B cell (primary cell): Measurements from ENCODE around the gene THY1. TPM values are rescaled to one million over a fixed set of nuclear protein-coding genes. Genes with fewer than 3 reads are reported as not detected.

Experiments
- ATAC-seq: fragments of 200-7000 bp; cut with Tn5 transposase; one replicate; pipeline ENCODE4 v1.10.0; 2021; ENCODE audit warnings: low read depth, mild to moderate bottlenecking, moderate number of reproducible peaks, moderate library complexity
- CTCF ChIA-PET: fragments of 350-600 bp; sonication (Branson Sonifier 250); formaldehyde crosslinking; loops from one replicate; lab custom pipeline; 2021; ENCODE audit warnings: antibody characterized with exemption, inconsistent platforms; lab: Charles Lee
- POLR2A ChIA-PET: fragments of 350-600 bp; sonication (Branson Sonifier 250); formaldehyde crosslinking; loops from one replicate; lab custom pipeline; 2021; ENCODE audit warnings: antibody characterized with exemption; lab: Charles Lee
- DNase-seq: peaks from one replicate; pipeline ENCODE4 v3.0.0; 2013
- H2AFZ ChIP-seq: 2 replicates; pipeline ENCODE4 v1.6.1; 2012; ENCODE audit warnings: mild to moderate bottlenecking, low read depth, low read length; ENCODE audit not compliant: insufficient read depth, poor library complexity, severe bottlenecking
- H3K27ac ChIP-seq, 2 donors: 1 replicate in 1 of 2; 2 replicates in 1 of 2; pipeline ENCODE4 v1.5.1; 2012 to 2013; ENCODE audit warnings: low read length in 2 of 2, mild to moderate bottlenecking in 2 of 2, moderate library complexity in 1 of 2
- H3K27me3 ChIP-seq, 4 experiments: fragments of 200-600 bp in 1 of 4; sonication (generic) in 1 of 4; replicated peaks in 1 of 4; 1 replicate in 2 of 4; 2 replicates in 2 of 4; pipeline versions ENCODE4 v1.6.1 to v1.7.0; 2013 to 2016; ENCODE audit warnings: low read length in 3 of 4, mild to moderate bottlenecking in 2 of 4, mixed read lengths in 1 of 4, moderate library complexity in 1 of 4; ENCODE audit not compliant: insufficient read depth in 4 of 4, control insufficient read depth in 3 of 4; ENCODE audit errors: control extremely low read depth in 1 of 4
- H3K36me3 ChIP-seq, 2 experiments: replicated peaks in 1 of 2; 1 replicate in 1 of 2; 2 replicates in 1 of 2; pipeline versions ENCODE4 v1.6.1 to v1.7.1; 2013; ENCODE audit warnings: low read length in 1 of 2; ENCODE audit not compliant: insufficient read depth in 2 of 2, control insufficient read depth in 1 of 2; ENCODE audit errors: control extremely low read depth in 1 of 2, extremely low read depth in 1 of 2
- H3K4me1 ChIP-seq, 2 donors: fragments of 200-600 bp in 1 of 2; sonication (generic) in 1 of 2; 1 replicate in 1 of 2; 2 replicates in 1 of 2; pipeline versions ENCODE4 v1.5.1 to v1.6.1; 2013 to 2017; ENCODE audit warnings: low read length in 2 of 2; ENCODE audit not compliant: control insufficient read depth in 2 of 2, insufficient read depth in 2 of 2
- H3K4me2 ChIP-seq: replicated peaks from 2 replicates; pipeline ENCODE3; 2012; ENCODE audit warnings: mild to moderate bottlenecking, low read depth, low read length; ENCODE audit not compliant: poor library complexity, severe bottlenecking
- H3K4me3 ChIP-seq, 5 experiments: fragments of 200-600 bp in 1 of 5; sonication (generic) in 1 of 5; 1 replicate in 3 of 5; 2 replicates in 2 of 5; pipeline versions ENCODE4 v1.5.1 to v1.7.0; 2011 to 2016; ENCODE audit warnings: low read length in 4 of 5, mild to moderate bottlenecking in 4 of 5, low read depth in 2 of 5, control low read depth in 1 of 5, moderate library complexity in 1 of 5; ENCODE audit not compliant: insufficient read depth in 1 of 5; ENCODE audit errors: control extremely low read depth in 1 of 5, extremely low read depth in 1 of 5
- H3K79me2 ChIP-seq: fragments of 200-600 bp; sonication (generic); one replicate; pipeline ENCODE4 v1.6.0; 2016; ENCODE audit warnings: low read length; ENCODE audit not compliant: control insufficient read depth, insufficient read depth
- H3K9ac ChIP-seq: fragments of 200-600 bp; sonication (generic); 2 replicates; pipeline ENCODE4 v1.6.1; 2017; ENCODE audit warnings: mild to moderate bottlenecking, low read length, moderate library complexity
- H3K9me3 ChIP-seq, 3 donors: one replicate each; pipeline versions ENCODE4 v1.6.1 to v1.7.1; 2013; ENCODE audit warnings: low read length in 2 of 3; ENCODE audit not compliant: control insufficient read depth in 2 of 3, insufficient read depth in 1 of 3; ENCODE audit errors: control extremely low read depth in 1 of 3
- H4K20me1 ChIP-seq: 2 replicates; pipeline ENCODE4 v1.6.0; 2012; ENCODE audit warnings: mild to moderate bottlenecking, low read length; ENCODE audit not compliant: insufficient read depth, control insufficient read depth, poor library complexity, severe bottlenecking
- H3K27ac Mint-ChIP-seq: one replicate; pipeline ENCODE4 v1.8.0; 2021; ENCODE audit warnings: mixed read lengths
- H3K27me3 Mint-ChIP-seq: one replicate; pipeline ENCODE4 v1.8.0; 2021; ENCODE audit warnings: mixed read lengths
- H3K4me1 Mint-ChIP-seq: one replicate; pipeline ENCODE4 v1.8.0; 2021; ENCODE audit warnings: mixed read lengths
- H3K4me3 Mint-ChIP-seq: one replicate; pipeline ENCODE4 v1.8.0; 2021; ENCODE audit warnings: mixed read lengths
- H3K9me3 Mint-ChIP-seq: one replicate; pipeline ENCODE4 v1.8.0; 2022; ENCODE audit warnings: mixed read lengths; ENCODE audit not compliant: insufficient read depth
- EZH2 ChIP-seq: IDR thresholded peaks from 2 replicates; pipeline ENCODE4 v1.6.1; 2012; ENCODE audit warnings: borderline replicate concordance, low read depth, mild to moderate bottlenecking, moderate library complexity, low read length; ENCODE audit not compliant: insufficient read depth, poor library complexity, severe bottlenecking
- WGBS: methylation state at CpG from one replicate; pipeline ENCODE4 v1.1.5; 2013; ENCODE audit warnings: missing lambda C conversion rate; ENCODE audit not compliant: insufficient coverage; 5-methylcytosine and 5-hydroxymethylcytosine counted together
- intact Hi-C: fragments of 100-400 bp; cut with micrococcal nuclease; formaldehyde crosslinking; loops from one replicate; pipeline ENCODE4 v1.10.0; 2022
- polyA plus RNA-seq: library from polyadenylated mRNA; depleted of rRNA; stranded (reverse); fragments of >200 nt; gene quantifications from 2 replicates; pipeline ENCODE4 v1.2.3, GENCODE V29; 2012
- total RNA-seq, 2 donors: library from RNA; stranded (reverse); fragments of 120-200 nt in 1 of 2; gene quantifications; 1 replicate in 1 of 2; 2 replicates in 1 of 2; pipeline versions ENCODE4 v1.2.3 to v1.2.4, GENCODE V29; 2013 to 2022
- TF ChIP-seq, protein P1 (sequence below): fragments of 200-600 bp; IDR thresholded peaks from one replicate; pipeline ENCODE4 v1.8.0; 2022; ENCODE audit warnings: antibody characterized with exemption, mild to moderate bottlenecking

Gene THY1
- total and polyA plus RNA-seq, 2 donors (not counting 1 experiment from before 2014, with no cell fraction given): not detected

GRCh38 chr11:119402470-119402869 lies 20.5 kb downstream of the THY1 start:
- no peak overlapping the region for H3K27ac ChIP-seq
- H3K79me2 ChIP-seq: no peaks in the 10 kb centered on the region
- no peak for DNase-seq
- no peaks in the 10 kb centered on the region for H4K20me1 ChIP-seq
- intact Hi-C loops: no loop called here
- Mint-ChIP-seq H3K27me3 (peaks cover 36% of the 10 kb centered on the region), H3K4me3 (no peak overlapping the region), H3K9me3 (peaks cover 11% of the 10 kb centered on the region), H3K27ac (no peak overlapping the region), H3K4me1 (peaks cover 3% of the 10 kb centered on the region)
- TF ChIP-seq EZH2: no peak
- TF ChIP-seq, protein P1, sequence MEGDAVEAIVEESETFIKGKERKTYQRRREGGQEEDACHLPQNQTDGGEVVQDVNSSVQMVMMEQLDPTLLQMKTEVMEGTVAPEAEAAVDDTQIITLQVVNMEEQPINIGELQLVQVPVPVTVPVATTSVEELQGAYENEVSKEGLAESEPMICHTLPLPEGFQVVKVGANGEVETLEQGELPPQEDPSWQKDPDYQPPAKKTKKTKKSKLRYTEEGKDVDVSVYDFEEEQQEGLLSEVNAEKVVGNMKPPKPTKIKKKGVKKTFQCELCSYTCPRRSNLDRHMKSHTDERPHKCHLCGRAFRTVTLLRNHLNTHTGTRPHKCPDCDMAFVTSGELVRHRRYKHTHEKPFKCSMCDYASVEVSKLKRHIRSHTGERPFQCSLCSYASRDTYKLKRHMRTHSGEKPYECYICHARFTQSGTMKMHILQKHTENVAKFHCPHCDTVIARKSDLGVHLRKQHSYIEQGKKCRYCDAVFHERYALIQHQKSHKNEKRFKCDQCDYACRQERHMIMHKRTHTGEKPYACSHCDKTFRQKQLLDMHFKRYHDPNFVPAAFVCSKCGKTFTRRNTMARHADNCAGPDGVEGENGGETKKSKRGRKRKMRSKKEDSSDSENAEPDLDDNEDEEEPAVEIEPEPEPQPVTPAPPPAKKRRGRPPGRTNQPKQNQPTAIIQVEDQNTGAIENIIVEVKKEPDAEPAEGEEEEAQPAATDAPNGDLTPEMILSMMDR: no peak
- ChIA-PET CTCF (no interaction called here), POLR2A (no interaction called here)
- H3K9me3 ChIP-seq: peaks cover 4 to 13% (median 8%) of the 10 kb centered on the region in 3 donors
- H2AFZ ChIP-seq: no peak overlapping the region
- 90% methylated on average over 8 of the region's 8 CpGs for WGBS
- H3K4me3 ChIP-seq: no peak overlapping the region
- no peaks in the 10 kb centered on the region for H3K4me1 ChIP-seq
- H3K27me3 ChIP-seq: peaks cover 0 to 6% (median 1%) of the 10 kb centered on the region in 4 experiments
- no peak overlapping the region for H3K4me2 ChIP-seq
- no peak overlapping the region for H3K9ac ChIP-seq
- H3K36me3 ChIP-seq: no peaks in the 10 kb centered on the region
- no peak for ATAC-seq

DNA sequence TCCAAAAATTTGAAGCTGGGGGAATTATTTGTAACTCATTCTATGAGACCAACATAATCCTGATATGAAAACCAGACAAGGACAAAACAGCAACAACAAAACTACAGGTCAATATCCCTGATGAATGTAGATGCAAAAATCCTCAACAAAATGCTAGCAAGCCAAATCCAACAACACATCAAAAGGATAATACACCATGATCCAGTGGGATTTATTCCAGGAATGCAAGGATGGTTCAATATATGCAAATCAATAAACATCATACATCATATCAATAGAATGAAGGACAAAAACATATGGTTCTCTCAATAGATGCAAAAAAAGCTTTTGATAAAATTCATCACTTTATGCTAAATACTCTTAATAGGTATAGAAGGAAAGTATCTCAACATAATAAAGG lies 22.1 kb downstream of the THY1 start:
- DNase-seq: no peak
- POLR2A ChIA-PET: no interaction called here
- H3K9ac ChIP-seq: no peak overlapping the region
- no peak overlapping the region for H3K4me3 ChIP-seq
- H3K4me1 Mint-ChIP-seq: no peaks in the 10 kb centered on the region
- no peak overlapping the region for H3K27ac Mint-ChIP-seq
- intact Hi-C loops: no loop called here
- H3K4me2 ChIP-seq: no peak overlapping the region
- no peaks in the 10 kb centered on the region for H3K36me3 ChIP-seq
- H3K4me3 Mint-ChIP-seq: no peak overlapping the region
- peaks cover 6 to 13% (median 8%) of the 10 kb centered on the region in 3 donors for H3K9me3 ChIP-seq
- no peak for ATAC-seq
- peaks cover 11% of the 10 kb centered on the region for H3K9me3 Mint-ChIP-seq
- peaks cover 0 to 13% (median 5%) of the 10 kb centered on the region in 4 experiments for H3K27me3 ChIP-seq
- CTCF ChIA-PET: interaction anchor here (1.5 kb wide), 1 partner anchor 45 kb away, joined by 5 read pairs; no protein-coding TSS in a partner anchor
- H3K79me2 ChIP-seq: no peaks in the 10 kb centered on the region
- no peak overlapping the region for H3K27ac ChIP-seq
- H2AFZ ChIP-seq: no peak overlapping the region
- no peaks in the 10 kb centered on the region for H4K20me1 ChIP-seq
- TF ChIP-seq, protein P1: no peak
- no peak for TF ChIP-seq EZH2
- H3K27me3 Mint-ChIP-seq: peaks cover 44% of the 10 kb centered on the region
- no peaks in the 10 kb centered on the region for H3K4me1 ChIP-seq
